MCF 10A (cell line): ENCODE measurements around the gene KCTD11. TPM values are rescaled to one million over a fixed set of nuclear protein-coding genes. Genes with fewer than 3 reads are reported as not detected.

Experiments used
- BruUV-seq: library from RNA; stranded (reverse); fragments of 400-500 nt; replicated peaks from 2 replicates; lab custom pipeline; 2021; lab: Mats Ljungman, UMichigan
- CTCF ChIA-PET: fragments of 300-600 bp; sonication (Branson Sonifier 250); formaldehyde crosslinking; extraction: SDS; loops from one replicate; lab custom pipeline; 2021; ENCODE audit warnings: antibody characterized with exemption, inconsistent platforms; lab: Yijun Ruan, JAX
- POLR2A ChIA-PET: fragments of 300-600, 350-650 bp; sonication (Branson Sonifier 250); formaldehyde crosslinking; extraction: SDS; loops from one replicate; lab custom pipeline; 2020; ENCODE audit warnings: antibody characterized with exemption, inconsistent platforms; lab: Yijun Ruan, JAX
- DNase-seq: peaks from one replicate; pipeline ENCODE4 v3.0.0-alpha.2; 2018; ENCODE audit not compliant: unreplicated experiment
- H3K27ac Mint-ChIP-seq: one replicate; pipeline ENCODE4 v1.8.0; 2022; ENCODE audit warnings: mild to moderate bottlenecking, low read depth, mixed read lengths; ENCODE audit not compliant: unreplicated experiment
- H3K27me3 Mint-ChIP-seq: one replicate; pipeline ENCODE4 v1.8.0; 2022; ENCODE audit warnings: mixed read lengths; ENCODE audit not compliant: insufficient read depth, unreplicated experiment
- H3K36me3 Mint-ChIP-seq: one replicate; pipeline ENCODE4 v1.8.0; 2022; ENCODE audit warnings: mild to moderate bottlenecking, moderate library complexity, mixed read lengths; ENCODE audit not compliant: insufficient read depth, unreplicated experiment
- H3K4me1 Mint-ChIP-seq: one replicate; pipeline ENCODE4 v1.8.0; 2022; ENCODE audit warnings: mixed read lengths; ENCODE audit not compliant: insufficient read depth, unreplicated experiment
- H3K4me3 Mint-ChIP-seq: one replicate; pipeline ENCODE4 v1.8.0; 2022; ENCODE audit warnings: mild to moderate bottlenecking, moderate library complexity, mixed read lengths; ENCODE audit not compliant: unreplicated experiment
- H3K9me3 Mint-ChIP-seq: one replicate; pipeline ENCODE4 v1.8.0; 2022; ENCODE audit warnings: mixed read lengths; ENCODE audit not compliant: unreplicated experiment
- CTCF ChIP-seq: fragments of 200-600 bp; IDR thresholded peaks from one replicate; pipeline ENCODE4 v1.8.0; 2022; ENCODE audit warnings: antibody characterized with exemption, mild to moderate bottlenecking; ENCODE audit not compliant: unreplicated experiment
- intact Hi-C: fragments of 100-400 bp; cut with micrococcal nuclease; formaldehyde crosslinking; loops from 2 replicates; pipeline ENCODE4 v1.14.1; 2022
- total RNA-seq: library from RNA; stranded (reverse); gene quantifications from 2 replicates; pipeline ENCODE4 v1.2.3, GENCODE V29; 2022

KCTD11 gene
- total RNA-seq, 1 experiment from 2014 or later: 10.1 TPM

GRCh38 chr17:7343250-7343649 is 8.7 kb upstream of the KCTD11 start:
- ChIA-PET CTCF (interaction anchor here (0.8 to 1.7 kb wide), 2 partner anchors 9 to 35 kb away, joined by 3 to 5 read pairs; no protein-coding TSS in a partner anchor), POLR2A (interaction anchor here (1.1 to 2.5 kb wide), 3 partner anchors 13 to 140 kb away, joined by 3 to 16 read pairs (median 3); partner anchors contain the start of gene NEURL4)
- Mint-ChIP-seq H3K9me3 (no peaks in the 10 kb centered on the region), H3K4me1 (no peaks in the 10 kb centered on the region), H3K27me3 (peaks cover 12% of the 10 kb centered on the region), H3K27ac (no peak overlapping the region), H3K4me3 (no peak overlapping the region), H3K36me3 (peaks cover 8% of the 10 kb centered on the region)
- intact Hi-C loops: no loop called here
- no peak for DNase-seq
- no TSS peak for BruUV-seq
- TF ChIP-seq CTCF: no peak

- H3K27ac Mint-ChIP-seq: no peak overlapping the region
- peaks cover 22% of the 10 kb centered on the region for H3K36me3 Mint-ChIP-seq
- peaks cover under 1% of the 10 kb centered on the region for H3K27me3 Mint-ChIP-seq
- TF ChIP-seq CTCF: no peak
- POLR2A ChIA-PET: interaction anchor here (0.6 to 1.6 kb wide), 4 partner anchors 17 to 118 kb away, joined by 3 to 4 read pairs (median 4); no protein-coding TSS in a partner anchor
- intact Hi-C loops: loop anchor here (1.0 to 5.0 kb wide), 2 partner anchors 67 to 300 kb away; no protein-coding TSS in a partner anchor
- no TSS peak for BruUV-seq
- H3K4me3 Mint-ChIP-seq: no peak overlapping the region
- CTCF ChIA-PET: interaction anchor here (0.5 to 1.1 kb wide), 2 partner anchors 22 to 106 kb away, joined by 3 read pairs; no protein-coding TSS in a partner anchor
- no peaks in the 10 kb centered on the region for H3K9me3 Mint-ChIP-seq
- no peak for DNase-seq
- H3K4me1 Mint-ChIP-seq: peaks cover 5% of the 10 kb centered on the region
Observed at GRCh38 chr17:7346761-7347614, 5.0 kb upstream of the KCTD11 start.

- no peak for TF ChIP-seq CTCF
- Mint-ChIP-seq H3K9me3 (no peaks in the 10 kb centered on the region), H3K4me3 (no peak overlapping the region), H3K27me3 (no peaks in the 10 kb centered on the region), H3K36me3 (peaks cover 22% of the 10 kb centered on the region), H3K27ac (no peak overlapping the region), H3K4me1 (peaks cover 5% of the 10 kb centered on the region)
- ChIA-PET POLR2A (interaction anchor here (0.5 to 5.4 kb wide), 8 partner anchors 18 to 213 kb away, joined by 3 to 54 read pairs (median 4); partner anchors contain the start of genes NEURL4 and SENP3), CTCF (interaction anchor here (0.6 to 1.3 kb wide), 7 partner anchors 13 to 772 kb away, joined by 3 to 4 read pairs (median 3); no protein-coding TSS in a partner anchor)
- BruUV-seq: no TSS peak
- intact Hi-C loops: loop anchor here (5.0 kb wide), 1 partner anchor 301 kb away; no protein-coding TSS in a partner anchor
- no peak for DNase-seq
Observed at GRCh38 chr17:7347630-7348477, 4.1 kb upstream of the KCTD11 start.
